H9 (cell line): ENCODE results near the gene CACHD1. TPM values are rescaled to one million over a fixed set of nuclear protein-coding genes. Genes with fewer than 3 reads are reported as not detected.

Experiments
- DNase-seq: peaks from one replicate; pipeline ENCODE4 v3.0.0-alpha.2; 2017
- H2AFZ ChIP-seq: one replicate; pipeline ENCODE4 v1.6.1; 2013; ENCODE audit warnings: mild to moderate bottlenecking, low read length, control low read depth, moderate library complexity
- H2AK5ac ChIP-seq: 2 replicates; pipeline ENCODE4 v1.6.1; 2013; ENCODE audit warnings: low read length, control low read depth, mixed read lengths; ENCODE audit not compliant: insufficient read length
- H2BK120ac ChIP-seq: one replicate; pipeline ENCODE4 v1.6.1; 2013; ENCODE audit warnings: low read depth, mild to moderate bottlenecking, low read length, control low read depth, inconsistent platforms; ENCODE audit not compliant: poor library complexity, severe bottlenecking
- H2BK12ac ChIP-seq: 2 replicates; pipeline ENCODE4 v1.6.1; 2013; ENCODE audit warnings: low read length, control low read depth, mixed read lengths, low read depth; ENCODE audit not compliant: insufficient read length
- H2BK15ac ChIP-seq: 2 replicates; pipeline ENCODE4 v1.6.1; 2013; ENCODE audit warnings: low read depth, low read length, control low read depth
- H2BK20ac ChIP-seq: one replicate; pipeline ENCODE4 v1.6.1; 2013; ENCODE audit warnings: low read depth, mild to moderate bottlenecking, low read length, control low read depth, inconsistent platforms; ENCODE audit not compliant: poor library complexity, severe bottlenecking
- H2BK5ac ChIP-seq: 2 replicates; pipeline ENCODE4 v1.6.1; 2013; ENCODE audit warnings: low read length, control low read depth, mixed read lengths; ENCODE audit not compliant: insufficient read length
- H3K14ac ChIP-seq: 2 replicates; pipeline ENCODE4 v1.6.1; 2013; ENCODE audit warnings: low read length, control low read depth; ENCODE audit not compliant: insufficient read depth
- H3K18ac ChIP-seq: 2 replicates; pipeline ENCODE4 v1.6.1; 2013; ENCODE audit warnings: low read depth, mild to moderate bottlenecking, mixed read lengths, low read length, control low read depth; ENCODE audit not compliant: insufficient read length
- H3K23ac ChIP-seq: 2 replicates; pipeline ENCODE4 v1.6.1; 2013; ENCODE audit warnings: low read length, control low read depth, mixed read lengths, low read depth; ENCODE audit not compliant: insufficient read length
- H3K23me2 ChIP-seq: 2 replicates; pipeline ENCODE4 v1.6.1; 2013; ENCODE audit warnings: low read depth, mild to moderate bottlenecking, mixed read lengths, low read length, control low read depth; ENCODE audit not compliant: insufficient read length, poor library complexity, severe bottlenecking
- H3K27ac ChIP-seq: 2 replicates; pipeline ENCODE4 v1.5.1; 2013; ENCODE audit warnings: low read length, control low read depth, mixed read lengths, low read depth; ENCODE audit not compliant: insufficient read length
- H3K27me3 ChIP-seq: 2 replicates; pipeline ENCODE4 v1.6.1; 2013; ENCODE audit warnings: low read length, control low read depth, inconsistent platforms; ENCODE audit not compliant: insufficient read depth
- H3K4ac ChIP-seq: 2 replicates; pipeline ENCODE4 v1.6.1; 2013; ENCODE audit warnings: low read depth, mild to moderate bottlenecking, control low read depth, inconsistent platforms, low read length, moderate library complexity
- H3K4me1 ChIP-seq: 2 replicates; pipeline ENCODE4 v1.6.1; 2013; ENCODE audit warnings: low read length, control low read depth, inconsistent platforms; ENCODE audit not compliant: insufficient read depth
- H3K4me2 ChIP-seq: 2 replicates; pipeline ENCODE4 v1.6.1; 2013; ENCODE audit warnings: low read length, control low read depth, mixed read lengths; ENCODE audit not compliant: insufficient read length, insufficient read depth
- H3K56ac ChIP-seq: 2 replicates; pipeline ENCODE4 v1.6.1; 2013; ENCODE audit warnings: low read depth, mild to moderate bottlenecking, mixed read lengths, low read length, control low read depth; ENCODE audit not compliant: insufficient read length
- H3K79me1 ChIP-seq: 2 replicates; pipeline ENCODE4 v1.6.1; 2013; ENCODE audit warnings: low read depth, mild to moderate bottlenecking, moderate library complexity, low read length, control low read depth, inconsistent platforms; ENCODE audit not compliant: insufficient read depth, poor library complexity, severe bottlenecking
- H3K79me2 ChIP-seq: 2 replicates; pipeline ENCODE4 v1.6.1; 2013; ENCODE audit warnings: low read length, control low read depth, inconsistent platforms; ENCODE audit not compliant: insufficient read depth
- H3K9ac ChIP-seq: 2 replicates; pipeline ENCODE4 v1.6.1; 2013; ENCODE audit warnings: low read length, control low read depth, mixed read lengths; ENCODE audit not compliant: insufficient read length; ENCODE audit errors: extremely low read depth
- H3K9me3 ChIP-seq: one replicate; pipeline ENCODE4 v1.6.1; 2013; ENCODE audit warnings: low read depth, low read length, inconsistent platforms; ENCODE audit not compliant: control insufficient read depth
- H3T11ph ChIP-seq: one replicate; pipeline ENCODE4 v1.6.1; 2013; ENCODE audit warnings: mild to moderate bottlenecking, low read length, control low read depth, inconsistent platforms
- H4K20me1 ChIP-seq: one replicate; pipeline ENCODE4 v1.6.1; 2013; ENCODE audit not compliant: control insufficient read depth, insufficient read length, insufficient read depth
- H4K5ac ChIP-seq: 2 replicates; pipeline ENCODE4 v1.6.1; 2013; ENCODE audit warnings: low read depth, mild to moderate bottlenecking, mixed read lengths, low read length, control low read depth; ENCODE audit not compliant: insufficient read length
- H4K8ac ChIP-seq: replicated peaks from 2 replicates; pipeline ENCODE4 v1.6.1; 2013; ENCODE audit warnings: low read length, control low read depth, mixed read lengths, low read depth; ENCODE audit not compliant: insufficient read length
- H4K91ac ChIP-seq: 2 replicates; pipeline ENCODE4 v1.6.1; 2013; ENCODE audit warnings: low read depth, mild to moderate bottlenecking, moderate library complexity, mixed read lengths, low read length, control low read depth; ENCODE audit not compliant: insufficient read length
- H3K27ac Mint-ChIP-seq, 3 experiments: 2 replicates in 2 of 3; 3 replicates in 1 of 3; pipeline ENCODE4 v1.8.0; 2020 to 2021; ENCODE audit warnings: mixed read lengths in 3 of 3, mild to moderate bottlenecking in 1 of 3, moderate library complexity in 1 of 3
- H3K27me3 Mint-ChIP-seq: 2 replicates; pipeline ENCODE4 v1.8.0; 2021; ENCODE audit warnings: low read depth, mild to moderate bottlenecking, moderate library complexity, mixed read lengths
- H3K36me3 Mint-ChIP-seq, 3 experiments: 2 replicates in 2 of 3; 3 replicates in 1 of 3; pipeline ENCODE4 v1.8.0; 2020 to 2021; ENCODE audit warnings: low read depth in 3 of 3, mixed read lengths in 3 of 3; ENCODE audit not compliant: insufficient read depth in 1 of 3
- H3K4me1 Mint-ChIP-seq, 2 experiments: 2 replicates each; pipeline ENCODE4 v1.8.0; 2020; ENCODE audit warnings: mixed read lengths in 2 of 2
- H3K4me3 Mint-ChIP-seq, 2 experiments: 2 replicates in 1 of 2; 3 replicates in 1 of 2; pipeline ENCODE4 v1.8.0; 2020 to 2021; ENCODE audit warnings: mild to moderate bottlenecking in 2 of 2, mixed read lengths in 2 of 2, moderate library complexity in 1 of 2
- H3K9me3 Mint-ChIP-seq, 2 experiments: 2 replicates in 1 of 2; 3 replicates in 1 of 2; pipeline ENCODE4 v1.8.0; 2020; ENCODE audit warnings: mild to moderate bottlenecking in 2 of 2, mixed read lengths in 2 of 2, moderate library complexity in 1 of 2
- CTCF ChIP-seq: fragments of 200-600 bp; sonication (generic); conservative IDR thresholded peaks from 3 replicates; pipeline ENCODE4 v1.8.0; 2021; ENCODE audit warnings: antibody characterized with exemption, mild to moderate bottlenecking
- WGBS: extraction: QIAGEN DNeasy Blood & Tissue Kit; methylation state at CpG from one replicate; pipeline ENCODE4 v1.1.7; 2013; ENCODE audit warnings: missing lambda C conversion rate, low lambda C conversion rate, mixed read lengths; ENCODE audit not compliant: insufficient read length; ENCODE audit errors: extremely low coverage; 5-methylcytosine and 5-hydroxymethylcytosine counted together
- total RNA-seq: library from RNA; stranded (reverse); gene quantifications from 2 replicates; pipeline ENCODE4 v1.2.1, GENCODE V29; 2021

Gene CACHD1
- total RNA-seq, 1 experiment from 2014 or later = 94.2 TPM

GRCh38 chr1:64437453-64437852 is 32.5 kb upstream of the CACHD1 start:
- no peak overlapping the region for H2BK15ac ChIP-seq
- no peak overlapping the region for H2BK12ac ChIP-seq
- no peak overlapping the region for H3K4me3 Mint-ChIP-seq
- no peaks in the 10 kb centered on the region for H3K27me3 Mint-ChIP-seq
- H3K18ac ChIP-seq = no peak overlapping the region
- H3K14ac ChIP-seq = no peak overlapping the region
- no CpG with 5 or more reads among the region's 2 CpGs for WGBS
- no peaks in the 10 kb centered on the region; a peak in 1 of 7 replicates for H3K36me3 Mint-ChIP-seq
- no peaks in the 10 kb centered on the region for H3K9me3 Mint-ChIP-seq
- no peak overlapping the region for H3K27ac Mint-ChIP-seq
- no peaks in the 10 kb centered on the region for H4K20me1 ChIP-seq
- no peaks in the 10 kb centered on the region for H3K27me3 ChIP-seq
- no peak overlapping the region for H4K5ac ChIP-seq
- no peak overlapping the region for H3T11ph ChIP-seq
- no peak overlapping the region for H2BK20ac ChIP-seq
- H4K91ac ChIP-seq = no peak overlapping the region
- no peak overlapping the region for H3K56ac ChIP-seq
- TF ChIP-seq CTCF = no peak
- H2BK120ac ChIP-seq = no peak overlapping the region
- H2AK5ac ChIP-seq = no peak overlapping the region
- H2AFZ ChIP-seq = no peak overlapping the region
- no peaks in the 10 kb centered on the region for H3K79me2 ChIP-seq
- H2BK5ac ChIP-seq = no peak overlapping the region
- no peak overlapping the region for H4K8ac ChIP-seq
- no peak for DNase-seq
- H3K4ac ChIP-seq = no peak overlapping the region
- H3K27ac ChIP-seq = no peak overlapping the region
- H3K4me2 ChIP-seq = no peak overlapping the region
- no peaks in the 10 kb centered on the region for H3K9me3 ChIP-seq
- no peaks in the 10 kb centered on the region for H3K79me1 ChIP-seq
- no peaks in the 10 kb centered on the region for H3K23me2 ChIP-seq
- H3K4me1 Mint-ChIP-seq = peaks cover 9 to 16% of the 10 kb centered on the region in 2 experiments
- H3K23ac ChIP-seq = no peak overlapping the region
- no peak overlapping the region for H3K9ac ChIP-seq
- no peaks in the 10 kb centered on the region; the same call in 1 of the 2 replicates for H3K4me1 ChIP-seq
